Measurements from ENCODE around the gene SMAD2.

SMAD2 gene

GRCh38 chr18:47790036-47790435, 140.4 kb downstream of the SMAD2 start:
- no peaks in the 10 kb centered on the region for H3K36me3 ChIP-seq (ENCODE audit: control insufficient read depth, insufficient read depth, low read length)
- TF ChIP-seq CTCF (IDR thresholded peaks at IDR 0.05), result no peak
- H3K27me3 ChIP-seq (ENCODE audit: control insufficient read depth, insufficient read depth, low read length), result no peaks in the 10 kb centered on the region
- no peaks in the 10 kb centered on the region for H3K79me2 ChIP-seq
- H2AFZ ChIP-seq, result no peak overlapping the region
- no peak overlapping the region for H3K9ac ChIP-seq
- no peak overlapping the region for H3K4me2 ChIP-seq (ENCODE audit: low read length)
- H3K4me3 ChIP-seq (ENCODE audit: low read depth, low read length), result no peak overlapping the region
- no peak overlapping the region for H3K27ac ChIP-seq
- H3K4me1 ChIP-seq, result no peaks in the 10 kb centered on the region
- H3K9me3 ChIP-seq (ENCODE audit: control insufficient read depth, low read length), result no peaks in the 10 kb centered on the region

DNA sequence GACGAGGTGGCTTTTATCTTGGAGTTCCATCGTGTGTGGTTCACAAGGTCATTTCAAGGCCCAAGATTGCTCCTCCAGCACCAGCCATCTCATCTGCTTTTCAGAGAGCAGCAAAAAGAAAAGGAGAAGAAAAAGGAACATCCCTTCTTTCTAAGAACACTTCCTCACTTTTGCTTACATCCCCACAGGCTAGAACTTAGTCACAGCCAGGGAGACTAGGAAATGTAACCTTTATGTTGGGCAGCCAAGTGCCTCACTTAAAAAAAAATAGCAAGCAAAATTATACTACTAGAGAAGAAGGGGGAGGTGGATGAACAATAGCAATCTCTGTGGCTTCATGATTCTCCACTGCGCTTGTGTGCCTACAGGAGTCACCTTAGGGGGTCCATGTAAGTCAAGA, 141.8 kb downstream of the SMAD2 start:
- Histone ChIP-seq H3K4me2 (ENCODE audit: low read length) (no peak overlapping the region), H3K9ac (no peak overlapping the region), H3K27me3 (ENCODE audit: control insufficient read depth, insufficient read depth, low read length) (no peaks in the 10 kb centered on the region), H2AFZ (no peak overlapping the region), H3K27ac (no peak overlapping the region), H3K9me3 (ENCODE audit: control insufficient read depth, low read length) (no peaks in the 10 kb centered on the region), H3K36me3 (ENCODE audit: control insufficient read depth, insufficient read depth, low read length) (no peaks in the 10 kb centered on the region), H3K79me2 (no peaks in the 10 kb centered on the region), H3K4me1 (no peaks in the 10 kb centered on the region), H3K4me3 (ENCODE audit: low read depth, low read length) (no peak overlapping the region)
- TF ChIP-seq CTCF (IDR thresholded peaks at IDR 0.05), result no peak

GRCh38 chr18:47781561-47781960, 148.9 kb downstream of the SMAD2 start:
- Histone ChIP-seq H3K27me3 (ENCODE audit: control insufficient read depth, insufficient read depth, low read length) (no peaks in the 10 kb centered on the region), H3K4me1 (no peaks in the 10 kb centered on the region), H3K36me3 (ENCODE audit: control insufficient read depth, insufficient read depth, low read length) (no peaks in the 10 kb centered on the region), H3K4me3 (ENCODE audit: low read depth, low read length) (no peak overlapping the region), H3K79me2 (no peaks in the 10 kb centered on the region), H3K4me2 (ENCODE audit: low read length) (no peak overlapping the region), H3K9me3 (ENCODE audit: control insufficient read depth, low read length) (no peaks in the 10 kb centered on the region), H3K9ac (no peak overlapping the region), H3K27ac (no peak overlapping the region), H2AFZ (no peak overlapping the region)
- TF ChIP-seq CTCF (IDR thresholded peaks at IDR 0.05), result no peak

DNA sequence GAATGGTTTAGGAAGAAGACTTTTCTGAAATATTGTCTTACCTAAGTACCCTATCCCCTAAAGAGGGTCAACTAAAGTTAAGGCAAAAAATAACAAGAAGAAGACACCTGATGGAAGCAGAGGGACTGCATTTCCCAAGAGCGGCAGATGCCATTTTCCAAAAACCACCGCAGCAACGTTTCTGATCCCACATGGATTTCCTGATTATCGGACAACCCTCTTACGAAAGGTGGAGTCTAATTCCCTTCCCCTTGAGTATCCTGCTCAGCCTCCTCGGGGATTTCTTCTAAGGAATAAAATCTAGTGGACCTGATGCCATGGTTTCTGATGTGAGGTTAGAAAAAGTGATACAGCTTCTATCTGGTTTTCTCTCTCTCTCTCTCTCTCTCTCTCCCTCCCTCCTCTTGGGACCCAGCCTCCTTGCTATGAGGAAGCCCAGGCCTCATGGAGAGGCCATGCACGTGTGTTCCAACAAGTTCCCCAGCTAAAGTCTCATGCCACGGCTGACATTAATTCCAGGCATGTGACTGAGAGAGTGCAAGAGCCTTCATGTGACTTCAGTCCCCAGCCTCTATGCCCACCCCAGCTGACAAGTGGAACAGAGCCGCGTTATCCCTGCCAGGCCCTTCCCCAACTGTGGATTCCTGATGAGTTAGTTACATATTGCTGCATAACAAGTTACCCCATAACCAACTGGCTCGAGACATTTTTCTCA, 150.3 kb downstream of the SMAD2 start:
- Histone ChIP-seq H3K4me2 (ENCODE audit: low read length) (no peak overlapping the region), H3K9me3 (ENCODE audit: control insufficient read depth, low read length) (no peaks in the 10 kb centered on the region), H3K27ac (no peak overlapping the region), H2AFZ (no peak overlapping the region), H3K79me2 (no peaks in the 10 kb centered on the region), H3K36me3 (ENCODE audit: control insufficient read depth, insufficient read depth, low read length) (no peaks in the 10 kb centered on the region), H3K4me3 (ENCODE audit: low read depth, low read length) (no peak overlapping the region), H3K27me3 (ENCODE audit: control insufficient read depth, insufficient read depth, low read length) (no peaks in the 10 kb centered on the region), H3K9ac (no peak overlapping the region), H3K4me1 (no peaks in the 10 kb centered on the region)
- TF ChIP-seq CTCF (IDR thresholded peaks at IDR 0.05), result no peak

- no peaks in the 10 kb centered on the region for H3K79me2 ChIP-seq
- no peaks in the 10 kb centered on the region for H3K36me3 ChIP-seq (ENCODE audit: control insufficient read depth, insufficient read depth, low read length)
- no peaks in the 10 kb centered on the region for H3K4me1 ChIP-seq
- no peak overlapping the region for H2AFZ ChIP-seq
- TF ChIP-seq CTCF (IDR thresholded peaks at IDR 0.05), result no peak
- H3K9me3 ChIP-seq (ENCODE audit: control insufficient read depth, low read length), result no peaks in the 10 kb centered on the region
- no peak overlapping the region for H3K4me3 ChIP-seq (ENCODE audit: low read depth, low read length)
- no peaks in the 10 kb centered on the region for H3K27me3 ChIP-seq (ENCODE audit: control insufficient read depth, insufficient read depth, low read length)
- H3K9ac ChIP-seq, result no peak overlapping the region
- no peak overlapping the region for H3K4me2 ChIP-seq (ENCODE audit: low read length)
- no peak overlapping the region for H3K27ac ChIP-seq
Measured at GRCh38 chr18:47779381-47779780, 151.1 kb downstream of the SMAD2 start.
